Astrocyte (in vitro differentiated cells and primary cell): ENCODE results near the gene ATP2B2. TPM values are rescaled to one million over a fixed set of nuclear protein-coding genes. Genes with fewer than 3 reads are reported as not detected.
"Not testable (repeated sequence)": the region's sequence is repeated elsewhere in the genome, so short reads cannot be mapped to it uniquely, and the experiment has no call there.

Experiments used
- DNase-seq: peaks from one replicate; pipeline ENCODE4 v3.0.0-alpha.2; 2010; ENCODE audit warnings: low read depth
- FAIRE-seq: peaks from 2 replicates; lab custom pipeline; 2011; peaks lifted over from hg19 to GRCh38; lab: Jason Lieb, UNC
- H2AFZ ChIP-seq: 2 replicates; pipeline ENCODE4 v1.6.0; 2012; ENCODE audit warnings: low read depth, low read length, inconsistent platforms
- H3K27ac ChIP-seq: 2 replicates; pipeline ENCODE4 v1.5.1; 2011; ENCODE audit warnings: low read depth, low read length, inconsistent platforms
- H3K27me3 ChIP-seq: 2 replicates; pipeline ENCODE4 v1.6.0; 2011; ENCODE audit warnings: low read length, inconsistent platforms; ENCODE audit not compliant: insufficient read depth
- H3K36me3 ChIP-seq: 2 replicates; pipeline ENCODE4 v1.5.1; 2011; ENCODE audit warnings: low read length, inconsistent platforms; ENCODE audit not compliant: insufficient read depth
- H3K4me1 ChIP-seq: 2 replicates; pipeline ENCODE4 v1.5.1; 2011; ENCODE audit warnings: low read length, inconsistent platforms; ENCODE audit not compliant: insufficient read depth
- H3K4me2 ChIP-seq: 2 replicates; pipeline ENCODE4 v1.6.0; 2012; ENCODE audit warnings: low read length, inconsistent platforms
- H3K4me3 ChIP-seq: 2 replicates; pipeline ENCODE4 v1.5.1; 2011; ENCODE audit warnings: low read depth, mild to moderate bottlenecking, low read length, inconsistent platforms; ENCODE audit not compliant: insufficient read depth
- H3K79me2 ChIP-seq: 2 replicates; pipeline ENCODE4 v1.6.0; 2012; ENCODE audit warnings: mild to moderate bottlenecking, low read length, inconsistent platforms; ENCODE audit not compliant: insufficient read depth
- H3K9ac ChIP-seq: 2 replicates; pipeline ENCODE4 v1.6.0; 2012; ENCODE audit warnings: mild to moderate bottlenecking, low read length, inconsistent platforms
- H3K9me3 ChIP-seq: 2 replicates; pipeline ENCODE4 v1.5.1; 2012; ENCODE audit warnings: low read depth, mild to moderate bottlenecking, low read length, inconsistent platforms; ENCODE audit not compliant: insufficient read depth
- H4K20me1 ChIP-seq: 2 replicates; pipeline ENCODE4 v1.6.0; 2012; ENCODE audit warnings: low read length, inconsistent platforms; ENCODE audit not compliant: insufficient read depth
- H3K27ac Mint-ChIP-seq: one replicate; pipeline ENCODE4 v1.8.0; 2021; ENCODE audit warnings: mild to moderate bottlenecking, mixed read lengths; ENCODE audit not compliant: unreplicated experiment
- H3K27me3 Mint-ChIP-seq: one replicate; pipeline ENCODE4 v1.8.0; 2021; ENCODE audit warnings: low read depth, mixed read lengths; ENCODE audit not compliant: unreplicated experiment
- H3K36me3 Mint-ChIP-seq: one replicate; pipeline ENCODE4 v1.8.0; 2021; ENCODE audit warnings: low read depth, mixed read lengths; ENCODE audit not compliant: unreplicated experiment
- H3K4me1 Mint-ChIP-seq: one replicate; pipeline ENCODE4 v1.8.0; 2021; ENCODE audit warnings: low read depth, mixed read lengths; ENCODE audit not compliant: unreplicated experiment
- H3K4me3 Mint-ChIP-seq: one replicate; pipeline ENCODE4 v1.8.0; 2021; ENCODE audit warnings: mild to moderate bottlenecking, moderate library complexity, mixed read lengths; ENCODE audit not compliant: unreplicated experiment
- H3K9me3 Mint-ChIP-seq: one replicate; pipeline ENCODE4 v1.8.0; 2021; ENCODE audit warnings: mild to moderate bottlenecking, mixed read lengths; ENCODE audit not compliant: unreplicated experiment
- CTCF ChIP-seq: IDR thresholded peaks from 2 replicates; pipeline ENCODE4 v1.5.1; 2011; ENCODE audit warnings: low read depth, mild to moderate bottlenecking, inconsistent platforms, low read length, moderate library complexity; ENCODE audit not compliant: insufficient read depth
- EZH2 ChIP-seq: IDR thresholded peaks from 2 replicates; pipeline ENCODE4 v1.6.1; 2012; ENCODE audit warnings: mild to moderate bottlenecking, low read length, inconsistent platforms; ENCODE audit not compliant: insufficient read depth
- total RNA-seq: library from RNA; stranded (reverse); gene quantifications from 2 replicates; pipeline ENCODE4 v1.2.1, GENCODE V29; 2021

Gene ATP2B2
- total RNA-seq, 1 donor from 2014 or later, result 0.05 TPM

- DNase-seq (no peak), FAIRE-seq (no peak)
- peaks cover 11% of the 10 kb centered on the region for H3K79me2 ChIP-seq
- H3K36me3 ChIP-seq, result peaks cover 43% of the 10 kb centered on the region
- H3K4me1 ChIP-seq, result no peaks in the 10 kb centered on the region
- no peak for TF ChIP-seq EZH2
- TF ChIP-seq CTCF, result peak; percentile 8
- H3K27ac ChIP-seq, result no peak overlapping the region
- Mint-ChIP-seq H3K27ac (no peak overlapping the region), H3K4me1 (no peaks in the 10 kb centered on the region), H3K9me3 (no peaks in the 10 kb centered on the region), H3K4me3 (no peak overlapping the region), H3K36me3 (peaks cover 13% of the 10 kb centered on the region), H3K27me3 (no peaks in the 10 kb centered on the region)
- H2AFZ ChIP-seq, result no peak overlapping the region
- peaks cover 53% of the 10 kb centered on the region for H4K20me1 ChIP-seq
- H3K9me3 ChIP-seq, result no peaks in the 10 kb centered on the region
- H3K4me2 ChIP-seq, result no peak overlapping the region
- no peak overlapping the region for H3K4me3 ChIP-seq
- H3K9ac ChIP-seq, result no peak overlapping the region
- no peaks in the 10 kb centered on the region for H3K27me3 ChIP-seq
Measured at GRCh38 chr3:10299175-10299574, 206.2 kb downstream of the ATP2B2 start.

GRCh38 chr3:10298064-10298463 is 207.3 kb downstream of the ATP2B2 start:
- H4K20me1 ChIP-seq, result peaks cover 42% of the 10 kb centered on the region
- H3K4me1 ChIP-seq, H3K27ac Mint-ChIP-seq, H3K27ac ChIP-seq, H3K4me1 Mint-ChIP-seq, H2AFZ ChIP-seq, H3K4me3 ChIP-seq, H3K9me3 ChIP-seq, FAIRE-seq, H3K9me3 Mint-ChIP-seq, H3K27me3 Mint-ChIP-seq, H3K4me3 Mint-ChIP-seq, DNase-seq, H3K9ac ChIP-seq, H3K27me3 ChIP-seq, H3K4me2 ChIP-seq: not testable (repeated sequence)
- H3K79me2 ChIP-seq, result peaks cover 11% of the 10 kb centered on the region
- H3K36me3 Mint-ChIP-seq, result peaks cover 14% of the 10 kb centered on the region
- peaks cover 32% of the 10 kb centered on the region for H3K36me3 ChIP-seq

GRCh38 chr3:10294030-10294586 is 211.3 kb downstream of the ATP2B2 start:
- no peaks in the 10 kb centered on the region for H3K27me3 Mint-ChIP-seq
- no peak overlapping the region for H3K9ac ChIP-seq
- H3K4me1 ChIP-seq, result peaks cover 7% of the 10 kb centered on the region
- no peaks in the 10 kb centered on the region for H3K9me3 ChIP-seq
- H3K9me3 Mint-ChIP-seq, result no peaks in the 10 kb centered on the region
- TF ChIP-seq CTCF (no peak), EZH2 (no peak)
- H3K4me3 Mint-ChIP-seq, result no peak overlapping the region
- H3K79me2 ChIP-seq, result no peaks in the 10 kb centered on the region
- H3K36me3 ChIP-seq, result peaks cover 3% of the 10 kb centered on the region
- H3K4me1 Mint-ChIP-seq, result peaks cover 2% of the 10 kb centered on the region
- no peak overlapping the region for H3K27ac Mint-ChIP-seq
- no peak overlapping the region for H3K4me3 ChIP-seq
- H3K27me3 ChIP-seq, result no peaks in the 10 kb centered on the region
- peaks cover 9% of the 10 kb centered on the region for H4K20me1 ChIP-seq
- H3K36me3 Mint-ChIP-seq, result peaks cover 26% of the 10 kb centered on the region
- DNase-seq (no peak), FAIRE-seq (no peak)
- no peak overlapping the region for H3K27ac ChIP-seq
- no peak overlapping the region for H3K4me2 ChIP-seq
- no peak overlapping the region for H2AFZ ChIP-seq
